Measurements from ENCODE around the gene SYT15. TPM values are rescaled to one million over a fixed set of nuclear protein-coding genes. Genes with fewer than 3 reads are reported as not detected.

Gene SYT15
- total RNA-seq, 1 experiment from 2014 or later, result 0.11 TPM

Other genes with a start within 250 kb of the SYT15 start
- gene ANXA8L1, start 203.4 kb upstream of the SYT15 start, total RNA-seq (2014; rRNA removed; shearing (Covaris generic)), result 26.7 and 38.1 TPM in 2 replicates
- gene NPY4R, start 113.2 kb upstream of the SYT15 start, total RNA-seq (2014; rRNA removed; shearing (Covaris generic)), result not detected in 2 replicates
- 0.23 TPM in 1 of 2 replicates, not detected in the other for gene GPRIN2, start 22.5 kb upstream of the SYT15 start, total RNA-seq (2014; rRNA removed; shearing (Covaris generic))